Iris pigment epithelial cell (primary cell): ENCODE data around the gene ARTN.
A peak's percentile ranks its signal among the peaks of the same experiment; 100 is the strongest.

Experiments
- DNase-seq: peaks from one replicate; pipeline ENCODE4 v3.0.0-alpha.2; 2011; ENCODE audit warnings: low read depth

The ARTN gene

GRCh38 chr1:43925846-43926245 is 7.8 kb upstream of the ARTN start:
- DNase-seq = no peak

GRCh38 chr1:43930168-43930948 is 3.2 kb upstream of the ARTN start:
- DNase-seq = no peak

- no peak for DNase-seq
These were observed 2.7 kb upstream of the ARTN start for GRCh38 chr1:43930949-43931275.

GRCh38 chr1:43931711-43932660 is 1.6 kb upstream of the ARTN start:
- DNase-seq = no peak

GRCh38 chr1:43932786-43933385 is 715 bp upstream of the ARTN start:
- peak; percentile 48 for DNase-seq

GRCh38 chr1:43934101-43934985 is 742 bp downstream of the ARTN start:
- DNase-seq = peak; percentile 47

- no peak for DNase-seq
These were observed 1.4 kb downstream of the ARTN start for GRCh38 chr1:43934986-43935324.

GRCh38 chr1:43935711-43936427 is 2.3 kb downstream of the ARTN start:
- DNase-seq = no peak

- peak; percentile 32 for DNase-seq
These were observed 3.0 kb downstream of the ARTN start for GRCh38 chr1:43936431-43937151.

GRCh38 chr1:43937179-43937865 is 3.7 kb downstream of the ARTN start:
- no peak for DNase-seq

GRCh38 chr1:43938383-43938782 is 4.8 kb downstream of the ARTN start:
- no peak for DNase-seq

- DNase-seq = no peak
These were observed 5.4 kb downstream of the ARTN start for GRCh38 chr1:43938892-43939587.

GRCh38 chr1:43942411-43942810 is 8.8 kb downstream of the ARTN start:
- DNase-seq = no peak

GRCh38 chr1:43944860-43945259 is 11.3 kb downstream of the ARTN start:
- no peak for DNase-seq

- no peak for DNase-seq
These were observed 12.2 kb downstream of the ARTN start for GRCh38 chr1:43945674-43946235.

- DNase-seq = peak; percentile 96
These were observed 12.8 kb downstream of the ARTN start, which contains the start of gene IPO13 for GRCh38 chr1:43946236-43947060. IPO13 (plus strand) TSS chr1:43946950; CDS start chr1:43947601, 651 bp downstream.

- no peak for DNase-seq
These were observed 13.7 kb downstream of the ARTN start for GRCh38 chr1:43947061-43947873.
